Mesothelial cell of epicardium (in vitro differentiated cells): ENCODE data around the gene CASKIN1. TPM values are rescaled to one million over a fixed set of nuclear protein-coding genes. Genes with fewer than 3 reads are reported as not detected.

ENCODE experiments used
- DNase-seq, 2 experiments: peaks; one replicate each; pipeline ENCODE4 v3.0.0; 2021; ENCODE audit warnings: low spot score in 2 of 2; ENCODE audit not compliant: unreplicated experiment in 2 of 2
- H3K27ac Mint-ChIP-seq: 2 replicates; pipeline ENCODE4 v1.8.0; 2021; ENCODE audit warnings: mixed read lengths
- H3K27me3 Mint-ChIP-seq: 2 replicates; pipeline ENCODE4 v1.8.0; 2021; ENCODE audit warnings: low read depth, mixed read lengths
- H3K36me3 Mint-ChIP-seq: 2 replicates; pipeline ENCODE4 v1.8.0; 2021; ENCODE audit warnings: mixed read lengths
- H3K4me1 Mint-ChIP-seq: 2 replicates; pipeline ENCODE4 v1.8.0; 2021; ENCODE audit warnings: mixed read lengths
- H3K4me3 Mint-ChIP-seq: 2 replicates; pipeline ENCODE4 v1.8.0; 2021; ENCODE audit warnings: mild to moderate bottlenecking, moderate library complexity, mixed read lengths
- H3K9me3 Mint-ChIP-seq: 2 replicates; pipeline ENCODE4 v1.8.0; 2021; ENCODE audit warnings: mixed read lengths
- CTCF ChIP-seq: fragments of 200-600 bp; sonication (generic); IDR thresholded peaks from one replicate; pipeline ENCODE4 v1.5.0; 2021; ENCODE audit warnings: antibody characterized with exemption; ENCODE audit not compliant: unreplicated experiment
- total RNA-seq: library from RNA; stranded (reverse); gene quantifications from 3 replicates; pipeline ENCODE4 v1.2.1, GENCODE V29; 2021

CASKIN1 gene
- total RNA-seq, 1 donor from 2014 or later, result 8.9 TPM

- Mint-ChIP-seq H3K36me3 (peaks cover 10% of the 10 kb centered on the region), H3K27ac (no peak overlapping the region), H3K9me3 (no peaks in the 10 kb centered on the region), H3K4me3 (no peak overlapping the region), H3K27me3 (no peaks in the 10 kb centered on the region), H3K4me1 (no peaks in the 10 kb centered on the region)
- no peak for DNase-seq
- no peak for TF ChIP-seq CTCF
Measured at GRCh38 chr16:2179576-2179975, 16.8 kb downstream of the CASKIN1 start.

- Mint-ChIP-seq H3K9me3 (no peaks in the 10 kb centered on the region), H3K27me3 (no peaks in the 10 kb centered on the region), H3K4me1 (no peaks in the 10 kb centered on the region), H3K36me3 (peaks cover 12% of the 10 kb centered on the region), H3K4me3 (no peak overlapping the region), H3K27ac (no peak overlapping the region)
- DNase-seq, result no peak
- no peak for TF ChIP-seq CTCF
Measured at GRCh38 chr16:2179107-2179501, 17.3 kb downstream of the CASKIN1 start.

- Mint-ChIP-seq H3K9me3 (no peaks in the 10 kb centered on the region), H3K36me3 (peaks cover 16% of the 10 kb centered on the region), H3K4me1 (no peaks in the 10 kb centered on the region), H3K4me3 (no peak overlapping the region), H3K27me3 (no peaks in the 10 kb centered on the region), H3K27ac (no peak overlapping the region)
- no peak for DNase-seq
- no peak for TF ChIP-seq CTCF
Measured at GRCh38 chr16:2178321-2179106, 17.9 kb downstream of the CASKIN1 start.

- no peaks in the 10 kb centered on the region for H3K27me3 Mint-ChIP-seq
- peaks cover 18% of the 10 kb centered on the region for H3K36me3 Mint-ChIP-seq
- no peak for DNase-seq
- no peak overlapping the region for H3K4me3 Mint-ChIP-seq
- no peak overlapping the region for H3K27ac Mint-ChIP-seq
- H3K4me1 Mint-ChIP-seq, result no peaks in the 10 kb centered on the region
- no peak for TF ChIP-seq CTCF
- no peaks in the 10 kb centered on the region for H3K9me3 Mint-ChIP-seq
Measured at GRCh38 chr16:2177561-2177960, 18.8 kb downstream of the CASKIN1 start.

GRCh38 chr16:2177101-2177500 is 19.3 kb downstream of the CASKIN1 start:
- Mint-ChIP-seq H3K9me3 (no peaks in the 10 kb centered on the region), H3K4me1 (no peaks in the 10 kb centered on the region), H3K36me3 (peaks cover 17% of the 10 kb centered on the region), H3K27ac (no peak overlapping the region), H3K27me3 (no peaks in the 10 kb centered on the region), H3K4me3 (no peak overlapping the region)
- no peak for DNase-seq
- no peak for TF ChIP-seq CTCF
